HCT116 (cell line): ENCODE results near the gene ROCK2. TPM values are rescaled to one million over a fixed set of nuclear protein-coding genes. Genes with fewer than 3 reads are reported as not detected.

Experiments used
- ATAC-seq: fragments of 200-7000 bp; cut with Tn5 transposase; 2 replicates; pipeline ENCODE4 v1.9.1; 2020; ENCODE audit warnings: mild to moderate bottlenecking, moderate library complexity
- BruUV-seq: library from RNA; stranded (reverse); fragments of 400-500 nt; replicated peaks from 2 replicates; lab custom pipeline; 2021; lab: Mats Ljungman, UMichigan
- CTCF ChIA-PET: fragments of 300-600 bp; sonication (Branson Sonifier 250); formaldehyde crosslinking; loops from one replicate; lab custom pipeline; 2021; ENCODE audit warnings: antibody characterized with exemption; lab: Charles Lee
- POLR2A ChIA-PET: fragments of 300-600, 350-600 bp; sonication (Branson Sonifier 250); formaldehyde crosslinking; loops from one replicate; lab custom pipeline; 2021; ENCODE audit warnings: antibody characterized with exemption; lab: Charles Lee
- RAD21 ChIA-PET, 2 experiments: fragments of 300-600 bp; sonication (Branson Sonifier 250); formaldehyde crosslinking; loops; one replicate each; lab custom pipeline; 2023; ENCODE audit warnings: low total read pairs in 2 of 2; ENCODE audit not compliant: uncharacterized antibody in 2 of 2, unreplicated experiment in 2 of 2, low non-redundant PET in 1 of 2; lab: Charles Lee
- DNase-seq: peaks from one replicate; pipeline ENCODE4 v3.0.0-alpha.2; 2010; ENCODE audit warnings: low read depth, low spot score
- H2AFZ ChIP-seq: fragments of 200-600 bp; shearing (Covaris generic), sonication (generic); 2 replicates; pipeline ENCODE4 v1.6.1; 2017; ENCODE audit warnings: low read depth, mixed run types, mixed read lengths, antibody characterized with exemption, low read length; ENCODE audit not compliant: poor library complexity, severe bottlenecking
- H3K27ac ChIP-seq: 2 replicates; pipeline ENCODE4 v1.5.1; 2012; ENCODE audit warnings: low read depth, low read length
- H3K27me3 ChIP-seq: fragments of 200-600 bp; sonication (generic); 2 replicates; pipeline ENCODE4 v1.6.1; 2016; ENCODE audit warnings: mixed run types, low read length, mixed read lengths; ENCODE audit not compliant: insufficient read depth
- H3K36me3 ChIP-seq, 2 experiments: fragments of 200-500 bp in 1 of 2; fragments of 200-600 bp in 1 of 2; sonication (Bioruptor generic) in 1 of 2; sonication (generic) in 1 of 2; 2 replicates each; pipeline versions ENCODE4 v1.5.1 to v1.6.1; 2014 to 2016; ENCODE audit warnings: low read length in 2 of 2, inconsistent platforms in 1 of 2, mixed read lengths in 1 of 2, mixed run types in 1 of 2; ENCODE audit not compliant: insufficient read depth in 2 of 2, control insufficient read depth in 1 of 2
- H3K4me1 ChIP-seq, 2 experiments: fragments of 200-600 bp in 1 of 2; sonication (generic) in 1 of 2; 2 replicates each; pipeline versions ENCODE4 v1.5.1 to v1.6.1; 2012 to 2017; ENCODE audit warnings: low read length in 2 of 2, inconsistent platforms in 1 of 2, mild to moderate bottlenecking in 1 of 2, mixed read lengths in 1 of 2, mixed run types in 1 of 2, moderate library complexity in 1 of 2; ENCODE audit not compliant: insufficient read depth in 2 of 2, control insufficient read depth in 1 of 2
- H3K4me2 ChIP-seq: fragments of 200-600 bp; sonication (generic); 2 replicates; pipeline ENCODE4 v1.6.1; 2017; ENCODE audit warnings: mixed run types, low read length, mixed read lengths
- H3K4me3 ChIP-seq, 2 experiments: fragments of 200-600 bp in 1 of 2; sonication (generic) in 1 of 2; replicated peaks in 1 of 2; 2 replicates each; pipeline ENCODE4 v1.5.1; 2011 to 2016; ENCODE audit warnings: low read length in 2 of 2, control low read depth in 1 of 2, low read depth in 1 of 2, mild to moderate bottlenecking in 1 of 2, mixed read lengths in 1 of 2, mixed run types in 1 of 2
- H3K79me2 ChIP-seq: fragments of 200-600 bp; sonication (generic); 2 replicates; pipeline ENCODE4 v1.6.1; 2017; ENCODE audit warnings: mild to moderate bottlenecking, mixed run types, low read length, moderate library complexity, mixed read lengths; ENCODE audit not compliant: insufficient read depth
- H3K9ac ChIP-seq: fragments of 200-600 bp; sonication (generic); 2 replicates; pipeline ENCODE4 v1.6.1; 2016; ENCODE audit warnings: low read length, mixed read lengths
- H3K9me2 ChIP-seq: fragments of 200-600 bp; sonication (generic), shearing (Covaris generic); 2 replicates; pipeline ENCODE4 v1.6.1; 2017; ENCODE audit warnings: mixed run types, mild to moderate bottlenecking, moderate library complexity; ENCODE audit not compliant: insufficient read depth
- H3K9me3 ChIP-seq, 2 experiments: fragments of 200-500 bp in 1 of 2; fragments of 200-600 bp in 1 of 2; sonication (Bioruptor generic) in 1 of 2; sonication (generic) in 1 of 2; 2 replicates each; pipeline ENCODE4 v1.6.1; 2014 to 2017; ENCODE audit warnings: low read length in 2 of 2, mixed read lengths in 2 of 2, inconsistent platforms in 1 of 2, low read depth in 1 of 2, mild to moderate bottlenecking in 1 of 2, mixed run types in 1 of 2, moderate library complexity in 1 of 2; ENCODE audit not compliant: control insufficient read depth in 1 of 2, insufficient read depth in 1 of 2
- H4K20me1 ChIP-seq: fragments of 200-600 bp; sonication (generic), shearing (Covaris generic); 2 replicates; pipeline ENCODE4 v1.6.1; 2017; ENCODE audit warnings: mixed run types, mild to moderate bottlenecking, moderate library complexity; ENCODE audit not compliant: insufficient read depth
- CBX3 ChIP-seq: IDR thresholded peaks from 2 replicates; pipeline ENCODE4 v1.6.1; 2012; ENCODE audit warnings: low read depth
- TCF7L2 ChIP-seq: IDR thresholded peaks from 2 replicates; pipeline ENCODE4 v1.7.0; 2011; ENCODE audit warnings: borderline replicate concordance, inconsistent platforms; ENCODE audit not compliant: insufficient read depth, insufficient read length; ENCODE audit errors: extremely low read depth
- YY1 ChIP-seq: IDR thresholded peaks from 2 replicates; pipeline ENCODE4 v1.6.1; 2011; ENCODE audit warnings: low read length, low read depth, moderate library complexity, mild to moderate bottlenecking; ENCODE audit not compliant: insufficient replicate concordance; ENCODE audit errors: extremely low read depth
- ZNF274 ChIP-seq: fragments of 200-500 bp; sonication (Bioruptor generic); IDR thresholded peaks from 2 replicates; pipeline ENCODE4 v1.6.1; 2014; ENCODE audit warnings: mild to moderate bottlenecking, low read depth, low read length, inconsistent platforms
- intact Hi-C: fragments of 100-400 bp; cut with micrococcal nuclease; formaldehyde crosslinking; loops from 2 replicates; pipeline ENCODE4 v1.10.0; 2022
- total RNA-seq: library from RNA; stranded (reverse); gene quantifications from one replicate; pipeline ENCODE4 v1.2.1, GENCODE V29; 2021; ENCODE audit not compliant: unreplicated experiment
- TF ChIP-seq, protein P1 (sequence below): IDR thresholded peaks from 2 replicates; pipeline ENCODE4 v1.6.1; 2012; ENCODE audit warnings: low read depth
- TF ChIP-seq, protein P2 (sequence below): IDR thresholded peaks from 2 replicates; pipeline ENCODE4 v1.6.1; 2012

The ROCK2 gene
- total RNA-seq, 1 experiment from 2014 or later: 48.0 TPM

DNA sequence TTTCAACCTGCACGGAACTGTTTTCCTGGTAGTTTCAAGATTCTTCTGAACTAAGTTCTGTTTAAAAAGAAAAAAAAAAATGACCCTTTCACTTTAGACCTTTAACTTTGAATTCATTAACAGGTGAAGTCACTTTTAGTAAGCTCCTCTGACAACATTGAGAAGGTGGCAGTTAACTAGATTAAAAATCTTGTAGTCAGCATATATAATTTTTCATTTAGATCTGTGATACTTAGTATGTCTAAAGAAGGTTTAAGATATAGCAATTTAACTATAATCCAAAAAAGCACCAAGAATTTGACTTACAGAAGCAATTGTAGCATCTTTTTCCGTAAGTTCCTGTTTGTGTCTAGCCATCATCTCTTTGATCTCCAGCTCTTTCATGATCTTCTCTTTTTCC, 143.8 kb downstream of the ROCK2 start:
- Histone ChIP-seq H2AFZ (no peak overlapping the region), H3K79me2 (no peaks in the 10 kb centered on the region), H3K4me1 (peaks cover 13 to 22% of the 10 kb centered on the region in 2 experiments; a peak in 3 of 4 replicates), H3K9me2 (no peaks in the 10 kb centered on the region), H3K4me3 (no peak overlapping the region), H3K9ac (no peak overlapping the region), H3K4me2 (no peak overlapping the region), H3K36me3 (peaks cover 8 to 18% of the 10 kb centered on the region in 2 experiments), H3K9me3 (no peaks in the 10 kb centered on the region), H3K27ac (no peak overlapping the region), H3K27me3 (no peaks in the 10 kb centered on the region), H4K20me1 (no peaks in the 10 kb centered on the region)
- no peak for DNase-seq
- ChIA-PET CTCF (interaction anchor here (1.0 kb wide), 1 partner anchor 34 kb away, joined by 3 read pairs; no protein-coding TSS in a partner anchor), RAD21 (no interaction called here), POLR2A (no interaction called here)
- no peak for ATAC-seq
- BruUV-seq: no TSS peak
- intact Hi-C loops: no loop called here
- TF ChIP-seq TCF7L2 (no peak), YY1 (no peak), CBX3 (no peak)
- TF ChIP-seq, protein P1, sequence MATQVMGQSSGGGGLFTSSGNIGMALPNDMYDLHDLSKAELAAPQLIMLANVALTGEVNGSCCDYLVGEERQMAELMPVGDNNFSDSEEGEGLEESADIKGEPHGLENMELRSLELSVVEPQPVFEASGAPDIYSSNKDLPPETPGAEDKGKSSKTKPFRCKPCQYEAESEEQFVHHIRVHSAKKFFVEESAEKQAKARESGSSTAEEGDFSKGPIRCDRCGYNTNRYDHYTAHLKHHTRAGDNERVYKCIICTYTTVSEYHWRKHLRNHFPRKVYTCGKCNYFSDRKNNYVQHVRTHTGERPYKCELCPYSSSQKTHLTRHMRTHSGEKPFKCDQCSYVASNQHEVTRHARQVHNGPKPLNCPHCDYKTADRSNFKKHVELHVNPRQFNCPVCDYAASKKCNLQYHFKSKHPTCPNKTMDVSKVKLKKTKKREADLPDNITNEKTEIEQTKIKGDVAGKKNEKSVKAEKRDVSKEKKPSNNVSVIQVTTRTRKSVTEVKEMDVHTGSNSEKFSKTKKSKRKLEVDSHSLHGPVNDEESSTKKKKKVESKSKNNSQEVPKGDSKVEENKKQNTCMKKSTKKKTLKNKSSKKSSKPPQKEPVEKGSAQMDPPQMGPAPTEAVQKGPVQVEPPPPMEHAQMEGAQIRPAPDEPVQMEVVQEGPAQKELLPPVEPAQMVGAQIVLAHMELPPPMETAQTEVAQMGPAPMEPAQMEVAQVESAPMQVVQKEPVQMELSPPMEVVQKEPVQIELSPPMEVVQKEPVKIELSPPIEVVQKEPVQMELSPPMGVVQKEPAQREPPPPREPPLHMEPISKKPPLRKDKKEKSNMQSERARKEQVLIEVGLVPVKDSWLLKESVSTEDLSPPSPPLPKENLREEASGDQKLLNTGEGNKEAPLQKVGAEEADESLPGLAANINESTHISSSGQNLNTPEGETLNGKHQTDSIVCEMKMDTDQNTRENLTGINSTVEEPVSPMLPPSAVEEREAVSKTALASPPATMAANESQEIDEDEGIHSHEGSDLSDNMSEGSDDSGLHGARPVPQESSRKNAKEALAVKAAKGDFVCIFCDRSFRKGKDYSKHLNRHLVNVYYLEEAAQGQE: no peak

DNA sequence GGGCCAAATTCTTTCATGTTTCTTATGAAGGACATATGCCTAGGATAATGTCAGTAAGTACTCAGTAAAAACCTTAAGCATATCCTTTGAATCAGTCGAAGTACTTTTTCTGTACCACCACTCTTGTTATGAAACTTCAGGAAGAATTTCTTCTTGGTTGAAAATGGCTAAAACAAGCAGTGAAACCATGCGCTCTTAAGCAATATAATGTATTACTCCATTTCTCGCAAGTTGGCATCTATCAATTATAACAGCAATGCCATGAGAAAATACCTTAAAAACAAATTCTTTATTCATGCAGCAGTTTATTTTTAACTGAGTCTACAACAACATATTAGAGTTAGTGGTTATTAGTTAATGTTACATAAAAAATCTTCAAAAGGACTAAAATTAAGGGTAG, 148.2 kb downstream of the ROCK2 start:
- Histone ChIP-seq H3K36me3 (peaks cover 8 to 24% of the 10 kb centered on the region in 2 experiments), H3K9ac (no peak overlapping the region), H3K79me2 (no peaks in the 10 kb centered on the region), H2AFZ (no peak overlapping the region), H3K27me3 (no peaks in the 10 kb centered on the region), H3K27ac (no peak overlapping the region), H3K9me3 (no peaks in the 10 kb centered on the region), H3K4me3 (no peak overlapping the region), H3K9me2 (no peaks in the 10 kb centered on the region), H3K4me2 (no peak overlapping the region), H4K20me1 (no peaks in the 10 kb centered on the region), H3K4me1 (no peaks in the 10 kb centered on the region)
- intact Hi-C loops: no loop called here
- ChIA-PET CTCF (no interaction called here), RAD21 (no interaction called here), POLR2A (no interaction called here)
- no peak for TF ChIP-seq ZNF274
- TF ChIP-seq, protein P2, sequence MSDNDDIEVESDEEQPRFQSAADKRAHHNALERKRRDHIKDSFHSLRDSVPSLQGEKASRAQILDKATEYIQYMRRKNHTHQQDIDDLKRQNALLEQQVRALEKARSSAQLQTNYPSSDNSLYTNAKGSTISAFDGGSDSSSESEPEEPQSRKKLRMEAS: no peak
- BruUV-seq: no TSS peak
- no peak for DNase-seq
- no peak for ATAC-seq
